GM12878 (cell line): ENCODE results near the gene SLAMF8. TPM values are rescaled to one million over a fixed set of nuclear protein-coding genes. Genes with fewer than 3 reads are reported as not detected.

Source experiments
- ATAC-seq: fragments of 200-7000 bp; cut with Tn5 transposase; 3 replicates; pipeline ENCODE4 v1.9.1; 2020; ENCODE audit warnings: mild to moderate bottlenecking, moderate library complexity
- BruUV-seq: library from RNA; stranded (reverse); fragments of 400-500 nt; replicated peaks from 2 replicates; lab custom pipeline; 2021; lab: Mats Ljungman, UMichigan
- CTCF ChIA-PET: fragments of 300-600 bp; sonication (Branson Sonifier 250); formaldehyde crosslinking; extraction: SDS; loops from one replicate; lab custom pipeline; 2021; ENCODE audit warnings: inconsistent platforms; lab: Yijun Ruan, JAX
- POLR2A ChIA-PET: fragments of 350-600 bp; formaldehyde crosslinking; extraction: SDS; loops from one replicate; lab custom pipeline; 2021; ENCODE audit warnings: inconsistent platforms; lab: Charles Lee
- RAD21 ChIA-PET: fragments of 300-600 bp; sonication (Branson Sonifier 250); formaldehyde crosslinking; loops from one replicate; lab custom pipeline; 2023; ENCODE audit warnings: antibody characterized with exemption; ENCODE audit not compliant: unreplicated experiment; lab: Charles Lee
- SMC1A ChIA-PET: fragments of 300-600 bp; sonication (Branson Sonifier 250); formaldehyde crosslinking; loops from one replicate; lab custom pipeline; 2023; ENCODE audit not compliant: unreplicated experiment, uncharacterized antibody; lab: Charles Lee
- DNase-seq: peaks from one replicate; pipeline ENCODE4 v3.0.0-alpha.2; 2011; ENCODE audit warnings: low read depth, low spot score
- FAIRE-seq: peaks from 3 replicates; lab custom pipeline; 2011; peaks lifted over from hg19 to GRCh38; lab: Jason Lieb, UNC
- H2AFZ ChIP-seq: 2 replicates; pipeline ENCODE4 v1.6.0; 2011; ENCODE audit warnings: low read depth, low read length, control low read depth; ENCODE audit not compliant: control insufficient read depth
- H3K27ac ChIP-seq: 2 replicates; pipeline ENCODE4 v1.5.1; 2011; ENCODE audit warnings: control low read depth; ENCODE audit not compliant: control insufficient read depth, insufficient read depth
- H3K27me3 ChIP-seq, 2 experiments: replicated peaks in 1 of 2; 2 replicates each; pipeline versions ENCODE4 v1.6.0 to v1.6.1; 2011; ENCODE audit warnings: low read length in 1 of 2; ENCODE audit not compliant: control insufficient read depth in 2 of 2, insufficient read depth in 2 of 2
- H3K36me3 ChIP-seq, 2 experiments: 2 replicates each; pipeline ENCODE4 v1.5.1; 2011; ENCODE audit warnings: low read length in 1 of 2; ENCODE audit not compliant: control insufficient read depth in 2 of 2, insufficient read depth in 2 of 2
- H3K4me1 ChIP-seq: 2 replicates; pipeline ENCODE4 v1.6.1; 2011; ENCODE audit warnings: mild to moderate bottlenecking, low read length, moderate library complexity, mixed read lengths; ENCODE audit not compliant: control insufficient read depth, insufficient read depth
- H3K4me2 ChIP-seq: 2 replicates; pipeline ENCODE4 v1.6.0; 2011; ENCODE audit warnings: control low read depth; ENCODE audit not compliant: control insufficient read depth, insufficient read depth
- H3K4me3 ChIP-seq: fragments of 200-600 bp; sonication (generic); 2 replicates; pipeline ENCODE4 v1.5.1; 2016
- H3K79me2 ChIP-seq: 2 replicates; pipeline ENCODE4 v1.6.0; 2011; ENCODE audit warnings: low read length; ENCODE audit not compliant: control insufficient read depth, insufficient read depth
- H3K9ac ChIP-seq: 2 replicates; pipeline ENCODE4 v1.8.0; 2011; ENCODE audit warnings: low read length, control low read depth, mixed read lengths; ENCODE audit not compliant: control insufficient read depth, insufficient read depth
- H3K9me3 ChIP-seq: replicated peaks from 3 replicates; pipeline ENCODE4 v1.5.1; 2011; ENCODE audit warnings: mild to moderate bottlenecking, low read length; ENCODE audit not compliant: control insufficient read depth, insufficient read depth
- H4K20me1 ChIP-seq: 2 replicates; pipeline ENCODE4 v1.6.0; 2011; ENCODE audit not compliant: control insufficient read depth, insufficient read depth
- BCLAF1 ChIP-seq: fragments of 450-650 bp; IDR thresholded peaks from 2 replicates; pipeline ENCODE4 v1.6.1; 2017; ENCODE audit warnings: antibody characterized with exemption, mild to moderate bottlenecking, moderate library complexity
- BMI1 ChIP-seq: fragments of 450-650 bp; IDR thresholded peaks from 2 replicates; pipeline ENCODE4 v1.6.1; 2016; ENCODE audit warnings: mild to moderate bottlenecking, moderate library complexity, borderline replicate concordance
- CBX3 ChIP-seq: fragments of 200-600 bp; sonication (generic); IDR thresholded peaks from 2 replicates; pipeline ENCODE4 v1.6.1; 2016; ENCODE audit warnings: low read depth, borderline replicate concordance
- CTCF ChIP-seq, 3 experiments: IDR thresholded peaks in 2 of 3; conservative IDR thresholded peaks in 1 of 3; 2 replicates each; pipeline ENCODE4 v1.5.1; 2011; ENCODE audit warnings: low read depth in 3 of 3, low read length in 3 of 3, mild to moderate bottlenecking in 3 of 3, control low read depth in 2 of 3, moderate library complexity in 2 of 3, inconsistent platforms in 1 of 3, mixed read lengths in 1 of 3; ENCODE audit not compliant: control insufficient read depth in 2 of 3, insufficient read depth in 1 of 3; ENCODE audit errors: extremely low read depth in 1 of 3
- ELK1 ChIP-seq: IDR thresholded peaks from 2 replicates; pipeline ENCODE4 v1.6.1; 2012; ENCODE audit warnings: low read depth, low read length, improper control_type of control experiment
- EZH2 ChIP-seq: IDR thresholded peaks from 2 replicates; pipeline ENCODE4 v1.6.1; 2012; ENCODE audit warnings: low read depth, mild to moderate bottlenecking, control low read depth, inconsistent platforms, low read length, borderline replicate concordance; ENCODE audit not compliant: control insufficient read depth
- GATAD2B ChIP-seq: fragments of 450-650 bp; conservative IDR thresholded peaks from 2 replicates; pipeline ENCODE4 v1.6.1; 2017; ENCODE audit warnings: low read depth, mild to moderate bottlenecking, moderate library complexity
- HSF1 ChIP-seq: fragments of 150-350 bp; IDR thresholded peaks from 2 replicates; pipeline ENCODE4 v1.6.1; 2014; ENCODE audit warnings: mild to moderate bottlenecking, low read depth, low read length
- JUND ChIP-seq: IDR thresholded peaks from 2 replicates; pipeline ENCODE4 v1.6.1; 2012; ENCODE audit warnings: low read depth, mild to moderate bottlenecking, low read length, improper control_type of control experiment, moderate library complexity
- MYC ChIP-seq: IDR thresholded peaks from 2 replicates; pipeline ENCODE4 v1.6.1; 2011; ENCODE audit warnings: mild to moderate bottlenecking, low read length, moderate library complexity, inconsistent platforms; ENCODE audit not compliant: insufficient read depth, insufficient replicate concordance, insufficient read length, severe bottlenecking
- SIN3A ChIP-seq: IDR thresholded peaks from 2 replicates; pipeline ENCODE4 v1.6.1; 2012; ENCODE audit warnings: low read depth, low read length, improper control_type of control experiment
- SUPT20H ChIP-seq: IDR thresholded peaks from 2 replicates; pipeline ENCODE4 v1.6.1; 2011; ENCODE audit warnings: low read depth, mild to moderate bottlenecking, low read length, moderate library complexity, borderline replicate concordance; ENCODE audit not compliant: control insufficient read depth
- WGBS: methylation state at CpG from one replicate; pipeline ENCODE4 v1.1.6; 2016; ENCODE audit warnings: low lambda C conversion rate; ENCODE audit not compliant: insufficient replicate concordance, insufficient coverage; ENCODE audit errors: missing lambda C conversion rate; 5-methylcytosine and 5-hydroxymethylcytosine counted together
- in situ Hi-C: fragments of 300-500 bp; cut with MboI; formaldehyde crosslinking; loops from 9 replicates; pipeline ENCODE4 v1.14.3; 2018; ENCODE audit warnings: mixed read lengths
- intact Hi-C: fragments of 100-400 bp; cut with micrococcal nuclease; formaldehyde crosslinking; loops from one replicate; pipeline ENCODE4 v1.14.2; 2022; ENCODE audit not compliant: unreplicated experiment
- polyA plus RNA-seq, 11 experiments: library from polyadenylated mRNA; depleted of rRNA in 4 of 11; unstranded in 6 of 11; stranded (reverse) in 5 of 11; fragments of >200 nt; fragmentation: Nextera tagmentation in 4 of 11; fragmentation: Illumina TruSeq in 1 of 11; extraction: Ambion mirVana in 4 of 11; extraction: Trizol in 1 of 11; gene quantifications; 1 replicate in 1 of 11; 2 replicates in 10 of 11; pipeline versions ENCODE4 v1.2.1 to v1.2.3, GENCODE V29; 2011 to 2016; ENCODE audit warnings: inconsistent platforms in 2 of 11, missing spikeins in 2 of 11, low read depth in 1 of 11
- total RNA-seq, 4 experiments: library from RNA; depleted of rRNA in 3 of 4; stranded (reverse); fragments of >200 nt in 3 of 4; fragmentation: Illumina TruSeq in 1 of 4; extraction: Trizol in 1 of 4; gene quantifications; 2 replicates each; pipeline versions ENCODE4 v1.2.1 to v1.2.3, GENCODE V29; 2013 to 2021

The SLAMF8 gene
- total and polyA plus RNA-seq, 10 of the 15 experiments (the other 5 are each of a cell fraction or from before 2014, with no cell fraction given) = 0.04 to 0.69 (median 0.10) TPM; not detected in 3

GRCh38 chr1:159866066-159866465, 39.4 kb downstream of the SLAMF8 start (continued):
- no peak for TF ChIP-seq EZH2

GRCh38 chr1:159866905-159867663, 40.4 kb downstream of the SLAMF8 start:
- BruUV-seq = no TSS peak
- no peak for TF ChIP-seq MYC
- no peak for TF ChIP-seq HSF1
- no peak for TF ChIP-seq SIN3A
- no peak for TF ChIP-seq GATAD2B
- no peak for TF ChIP-seq BCLAF1
- no peak for TF ChIP-seq JUND
- no peak for TF ChIP-seq BMI1
- no peak for TF ChIP-seq CTCF (IDR thresholded peaks at IDR 0.05 in 2 of 3, conservative IDR thresholded peaks at IDR 0.05 in 1 of 3; ENCODE audit: control insufficient read depth in 2 of 3, extremely low read depth in 1 of 3, insufficient read depth in 1 of 3, low read depth in 3 of 3, low read length in 3 of 3)
- no peak for TF ChIP-seq SUPT20H
- no peak for TF ChIP-seq CBX3
- TF ChIP-seq ELK1 = no peak

More at GRCh38 chr1:159866905-159867663, 40.4 kb downstream of the SLAMF8 start:
- Histone ChIP-seq H3K36me3 (no peaks in the 10 kb centered on the region), H4K20me1 (no peaks in the 10 kb centered on the region), H3K9me3 (no peaks in the 10 kb centered on the region), H3K27ac (no peak overlapping the region), H3K4me1 (no peaks in the 10 kb centered on the region), H3K4me3 (no peak overlapping the region), H2AFZ (no peak overlapping the region), H3K27me3 (no peaks in the 10 kb centered on the region; a peak in 1 of 4 replicates), H3K9ac (no peak overlapping the region), H3K79me2 (no peaks in the 10 kb centered on the region), H3K4me2 (no peak overlapping the region)
- no peak for ATAC-seq
- in situ Hi-C loops (no loop called here), intact Hi-C loops (no loop called here)
- ChIA-PET CTCF (interaction anchor here (1.6 kb wide), 1 partner anchor 24 kb away, joined by 3 read pairs; no protein-coding TSS in a partner anchor), SMC1A (interaction anchor here (1.3 kb wide), 1 partner anchor 26 kb away, joined by 4 read pairs; no protein-coding TSS in a partner anchor), POLR2A (no interaction called here), RAD21 (no interaction called here)
- WGBS = 53% methylated on average over 14 of the region's 14 CpGs
- FAIRE-seq = no peak
- DNase-seq = no peak
